Skeletal muscle cell (primary cell): Measurements from ENCODE around the gene JPH4.

Experiments used
- DNase-seq: peaks from one replicate; pipeline ENCODE4 v3.0.0-alpha.2; 2010; ENCODE audit warnings: low read depth
- H3K4me3 ChIP-seq: 2 replicates; pipeline ENCODE4 v1.5.1; 2011; ENCODE audit warnings: low read depth, mild to moderate bottlenecking, control low read depth, low read length, moderate library complexity

The JPH4 gene

DNA sequence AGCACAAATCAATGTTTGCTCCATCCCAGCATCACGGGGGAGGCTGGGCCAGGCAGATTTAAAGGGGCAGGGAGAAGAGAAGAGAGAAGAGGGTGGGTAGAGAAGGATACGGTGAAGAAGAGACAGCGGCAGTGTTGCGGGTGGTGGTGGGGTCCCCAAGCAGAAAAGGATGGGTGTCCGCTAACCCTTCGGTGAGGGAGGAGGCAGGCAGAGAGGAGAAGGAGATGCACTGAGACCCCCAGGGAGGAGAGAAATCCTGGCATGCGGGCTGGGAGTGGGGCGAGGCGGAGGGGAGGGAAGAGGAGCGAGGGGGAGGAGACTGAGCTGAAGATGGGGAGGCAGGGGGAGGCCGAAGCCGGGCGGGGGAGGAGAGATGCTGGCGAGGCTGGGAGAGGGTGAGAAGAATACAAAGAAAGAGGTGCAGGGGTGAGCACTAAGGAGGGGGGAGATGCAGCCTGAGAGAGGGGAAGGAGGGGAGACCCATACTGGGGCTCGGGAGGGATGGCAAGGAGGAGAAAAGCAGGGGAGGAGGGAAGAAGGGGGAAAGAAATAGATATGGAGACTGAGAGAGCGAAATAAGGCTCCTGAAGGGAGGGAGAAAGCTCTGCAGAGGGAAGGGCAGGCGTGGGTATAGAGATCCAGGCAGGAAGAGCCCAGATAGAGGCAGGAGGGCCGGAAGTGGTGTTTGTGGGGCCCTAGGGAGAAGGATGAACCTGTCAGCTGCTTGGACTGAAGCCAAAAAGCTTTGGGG, at the start of gene JPH4:
TSS of gene JPH4 (minus strand) at position 231 of the 751 bp plus-strand sequence. CDS start 1,337 bp downstream, outside the sequence.
- H3K4me3 ChIP-seq, result no peak within 1 kb of the TSS

DNA sequence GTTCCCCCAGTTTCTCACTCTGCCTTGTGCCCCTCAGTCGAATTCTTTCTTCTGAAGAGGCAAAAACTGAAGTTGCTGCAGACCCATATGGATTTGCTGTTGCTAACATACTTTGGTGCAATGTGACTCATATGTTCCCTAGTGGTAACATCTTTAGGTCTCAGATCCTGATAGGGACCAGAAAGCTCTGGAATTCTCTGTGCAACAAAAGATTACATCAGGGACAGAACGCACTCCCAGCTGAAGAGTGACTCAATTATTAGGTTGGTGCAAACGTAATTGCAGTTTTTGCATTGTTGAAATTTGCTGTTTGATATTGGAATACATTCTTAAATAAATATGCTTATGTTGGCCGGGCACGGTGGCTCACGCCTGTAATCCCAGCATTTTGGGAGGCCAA, 49.4 kb upstream of the JPH4 start:
- H3K4me3 ChIP-seq, result no peak overlapping the region
- no peak for DNase-seq

More for the DNA sequence above, at the start of gene JPH4:
- no peak for DNase-seq

DNA sequence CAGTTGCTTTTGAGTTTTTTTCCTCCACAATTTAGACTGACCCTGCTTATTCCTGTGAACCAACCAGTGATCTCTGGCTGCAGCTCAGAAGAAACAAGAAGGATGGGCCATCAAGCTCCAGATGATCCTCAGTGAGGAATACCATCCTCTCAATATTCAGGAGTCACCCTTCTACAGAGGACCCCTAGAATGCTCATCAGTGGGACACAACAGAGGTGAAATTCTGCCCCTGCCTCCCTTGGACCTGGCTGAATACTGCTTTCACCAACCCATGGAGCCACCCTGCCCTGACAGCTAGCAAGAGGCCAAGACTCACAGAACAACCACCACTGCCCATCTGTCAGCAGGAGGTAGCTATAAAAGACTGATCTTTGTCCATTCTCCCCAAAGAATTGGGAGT, 48.4 kb upstream of the JPH4 start:
- H3K4me3 ChIP-seq, result no peak overlapping the region
- DNase-seq, result no peak

DNA sequence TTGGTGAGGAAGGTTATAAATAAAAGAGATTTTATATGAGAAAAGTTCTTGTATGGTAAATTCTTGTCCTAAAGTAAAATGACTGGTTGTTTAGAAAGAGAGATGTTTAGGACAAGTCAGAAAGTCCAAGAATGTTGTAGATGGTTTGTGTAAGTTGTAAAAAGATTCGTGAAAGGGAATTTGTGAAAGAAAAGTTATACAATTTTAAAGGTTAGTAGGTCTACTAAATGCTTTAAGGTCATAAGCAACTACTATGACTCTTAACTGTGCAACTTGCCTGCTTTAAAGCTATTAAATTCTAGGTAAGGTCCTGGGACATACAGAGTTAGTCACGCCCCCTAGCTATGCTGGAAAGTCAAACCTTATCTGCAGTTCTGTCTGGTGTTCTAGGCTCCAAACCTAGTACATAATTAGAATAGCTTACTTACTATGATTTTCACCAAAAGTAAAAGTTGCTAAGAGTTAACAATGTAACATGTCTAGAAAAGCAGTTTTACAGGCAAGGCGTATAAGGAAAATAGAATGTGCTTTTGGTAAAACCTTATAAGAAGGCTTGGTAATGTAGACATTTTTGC, 46.3 kb upstream of the JPH4 start:
- H3K4me3 ChIP-seq, result no peak overlapping the region
- no peak for DNase-seq

DNA sequence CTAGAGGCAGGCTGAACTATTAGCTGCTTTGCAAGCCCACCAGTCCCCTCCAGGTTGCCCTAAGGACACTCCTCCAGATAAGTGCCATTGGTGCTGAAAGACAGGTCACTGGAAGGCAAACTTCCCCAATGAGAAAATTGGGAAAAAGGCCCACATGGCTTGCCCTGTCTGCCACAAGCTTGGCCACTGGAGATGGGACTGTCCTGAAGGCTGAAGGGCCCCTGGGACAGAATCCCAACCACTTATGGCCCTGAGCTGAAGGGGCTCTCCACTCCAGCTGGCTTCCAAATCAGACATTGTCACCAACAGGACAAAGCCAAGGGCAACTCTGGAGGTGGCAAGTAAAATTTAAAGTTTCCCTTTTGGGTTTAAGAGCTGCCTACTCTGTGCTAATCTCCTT, 45.4 kb upstream of the JPH4 start:
- no peak overlapping the region for H3K4me3 ChIP-seq
- DNase-seq, result no peak

- DNase-seq, result no peak
- H3K4me3 ChIP-seq, result no peak overlapping the region
Observed at GRCh38 chr14:23622990-23623389, 44.4 kb upstream of the JPH4 start.

DNA sequence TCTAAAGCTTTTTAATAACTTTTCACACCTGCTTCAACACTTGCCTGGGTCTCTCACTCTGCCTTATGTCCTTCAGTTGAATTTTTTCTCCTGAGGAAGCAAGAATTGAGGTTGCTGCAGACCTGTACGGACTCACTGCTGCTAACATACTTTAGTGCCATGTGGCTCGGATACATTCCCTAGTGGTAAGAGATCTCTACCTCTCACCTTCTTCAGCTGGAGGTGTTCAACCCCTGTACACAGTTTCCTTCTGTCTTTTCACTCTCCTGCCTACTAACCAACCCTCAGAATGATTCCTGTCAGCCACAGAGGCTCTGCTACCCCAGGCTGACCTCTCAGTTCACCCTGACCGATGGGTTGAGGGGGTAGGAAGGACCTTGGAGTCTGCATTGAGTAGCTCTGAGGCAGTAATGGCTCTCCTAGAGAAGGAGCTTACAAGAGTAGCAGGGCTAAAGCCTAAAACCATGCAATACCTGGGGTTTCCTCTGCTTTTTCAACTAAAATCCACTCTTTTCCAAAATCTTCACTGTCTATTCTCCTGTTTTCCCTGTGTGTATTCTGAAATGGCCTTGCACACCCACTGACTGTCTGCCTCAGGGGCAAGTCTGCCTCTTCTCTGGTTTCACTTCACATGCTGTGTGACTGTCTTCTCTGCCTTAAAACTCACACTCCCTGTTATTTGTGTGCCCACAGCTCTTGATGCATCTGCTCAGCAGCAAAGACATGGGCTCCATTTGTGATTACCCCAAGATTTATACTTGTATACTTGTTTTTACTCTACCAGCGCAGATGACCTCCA, 43.5 kb upstream of the JPH4 start:
- no peak for DNase-seq
- no peak overlapping the region for H3K4me3 ChIP-seq

DNA sequence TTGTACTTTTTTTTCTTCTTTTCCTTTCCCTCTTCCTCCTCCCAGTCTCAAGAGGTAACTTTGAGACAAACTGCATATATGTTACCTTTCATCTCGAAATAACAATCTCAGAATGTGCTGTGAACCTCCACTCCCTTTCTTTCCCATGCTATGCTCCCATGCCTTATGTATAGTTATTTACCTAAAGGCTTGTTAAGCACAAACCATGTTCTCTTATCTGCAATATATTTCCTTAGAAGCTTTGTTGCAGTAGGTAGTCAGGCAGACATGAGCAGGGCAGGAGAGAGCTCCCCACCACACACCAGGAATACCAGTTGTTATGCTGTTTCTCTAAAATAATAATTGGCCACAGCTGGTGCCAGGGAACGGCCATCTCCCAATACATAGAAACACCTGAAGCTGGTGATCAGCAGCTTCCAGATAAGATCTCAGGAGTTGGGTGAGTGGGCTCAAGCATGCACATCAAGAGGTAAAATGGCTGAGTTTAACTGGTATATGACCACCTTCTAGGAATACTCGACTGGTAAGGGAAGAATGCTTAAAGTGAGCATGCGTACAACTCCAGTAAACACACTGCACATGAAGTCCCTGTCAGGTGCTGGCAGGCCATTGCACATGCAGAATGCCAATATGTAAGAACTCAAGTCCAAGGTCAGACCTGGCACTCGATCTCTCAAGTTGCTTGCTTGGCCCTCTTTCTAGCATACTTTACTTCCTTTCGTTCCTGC, 42.8 kb upstream of the JPH4 start:
- DNase-seq, result no peak
- H3K4me3 ChIP-seq, result no peak overlapping the region

GRCh38 chr14:23620177-23620702, 41.6 kb upstream of the JPH4 start:
- DNase-seq, result no peak
- no peak overlapping the region for H3K4me3 ChIP-seq

DNA sequence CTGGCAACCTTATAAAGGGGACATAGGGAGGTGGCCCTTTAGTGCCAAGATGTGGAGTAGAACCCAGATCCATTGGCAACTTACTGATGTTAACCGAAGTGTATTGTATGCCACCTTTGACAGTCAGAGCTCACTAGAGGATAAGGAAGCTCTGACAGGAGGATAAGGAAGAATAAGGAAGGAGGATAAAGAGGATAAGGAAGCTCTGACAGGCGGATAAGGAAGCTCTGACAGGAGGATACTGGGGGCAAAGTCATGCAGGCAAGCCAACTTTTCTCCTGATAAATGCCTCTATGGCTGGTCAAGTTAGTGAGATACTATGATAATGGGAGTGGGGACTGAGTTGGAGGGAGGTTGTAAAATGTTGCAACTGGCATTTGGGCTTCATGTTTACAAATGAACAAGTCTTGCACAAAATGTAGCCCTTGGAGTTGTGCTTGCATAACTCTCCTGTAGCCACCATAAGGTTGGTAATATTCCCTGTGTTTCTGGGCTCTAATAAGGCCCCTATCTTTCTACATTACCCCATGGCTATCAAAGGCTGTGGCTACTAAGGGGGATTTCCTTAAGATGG, 39.9 kb upstream of the JPH4 start:
- DNase-seq, result no peak
- no peak overlapping the region for H3K4me3 ChIP-seq

GRCh38 chr14:23617539-23617938, 38.9 kb upstream of the JPH4 start:
- DNase-seq, result no peak

GRCh38 chr14:23615856-23616255, 37.3 kb upstream of the JPH4 start:
- H3K4me3 ChIP-seq, result no peak overlapping the region
- DNase-seq, result no peak

More at GRCh38 chr14:23617539-23617938, 38.9 kb upstream of the JPH4 start:
- H3K4me3 ChIP-seq, result no peak overlapping the region

DNA sequence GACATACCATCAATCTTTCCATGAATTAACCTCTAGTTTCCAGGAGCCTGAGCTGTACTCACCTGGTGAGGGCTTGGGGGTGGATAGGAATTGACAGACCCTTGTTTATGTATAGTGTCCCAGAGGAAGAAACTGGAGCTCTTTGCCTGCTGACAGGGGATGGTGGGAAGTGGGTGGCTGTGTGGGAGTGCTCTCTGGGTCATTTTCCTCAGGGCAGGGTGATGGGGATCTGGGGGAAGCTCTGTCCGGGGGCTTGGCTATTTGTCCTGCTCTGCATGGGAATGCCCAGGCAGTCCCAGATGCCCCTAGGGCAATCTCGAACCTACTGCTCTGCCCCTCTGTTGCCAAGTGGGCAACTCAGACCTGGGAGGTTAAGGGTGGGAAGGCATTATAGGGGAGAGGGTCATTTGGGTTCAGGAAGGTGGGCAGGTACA, 35.8 kb upstream of the JPH4 start:
- no peak for DNase-seq
- H3K4me3 ChIP-seq, result no peak overlapping the region

- H3K4me3 ChIP-seq, result no peak overlapping the region
- no peak for DNase-seq
Observed at GRCh38 chr14:23613242-23614070, 34.9 kb upstream of the JPH4 start.

GRCh38 chr14:23612802-23613201, 34.2 kb upstream of the JPH4 start:
- H3K4me3 ChIP-seq, result no peak overlapping the region
- DNase-seq, result no peak

GRCh38 chr14:23612354-23612732, 33.8 kb upstream of the JPH4 start:
- DNase-seq, result no peak
- no peak overlapping the region for H3K4me3 ChIP-seq

GRCh38 chr14:23610815-23611289, 32.3 kb upstream of the JPH4 start:
- H3K4me3 ChIP-seq, result no peak overlapping the region
- DNase-seq, result no peak

- no peak for DNase-seq
- no peak overlapping the region for H3K4me3 ChIP-seq
Observed at GRCh38 chr14:23610090-23610814, 31.7 kb upstream of the JPH4 start.
